Dendritic cell treated with granulocyte-macrophage colony-stimulating factor and Interleukin-4, amounts not matched to agents 40 ng/mL and 50 ng/mL, for 4 days (primary cell): ENCODE results near the gene ZNF385C.

Experiments
- H3K27ac Mint-ChIP-seq: one replicate; pipeline ENCODE4 v1.8.0; 2022; ENCODE audit warnings: mild to moderate bottlenecking, mixed read lengths
- H3K27me3 Mint-ChIP-seq: one replicate; pipeline ENCODE4 v1.8.0; 2022; ENCODE audit warnings: mild to moderate bottlenecking, mixed read lengths
- H3K36me3 Mint-ChIP-seq: one replicate; pipeline ENCODE4 v1.8.0; 2022; ENCODE audit warnings: low read depth, mixed read lengths
- H3K4me1 Mint-ChIP-seq: one replicate; pipeline ENCODE4 v1.8.0; 2022; ENCODE audit warnings: low read depth, mixed read lengths
- H3K4me3 Mint-ChIP-seq: one replicate; pipeline ENCODE4 v1.8.0; 2022; ENCODE audit warnings: mild to moderate bottlenecking, moderate library complexity, mixed read lengths
- H3K9me3 Mint-ChIP-seq: one replicate; pipeline ENCODE4 v1.8.0; 2022; ENCODE audit warnings: mixed read lengths
- intact Hi-C: fragments of 100-400 bp; cut with micrococcal nuclease; formaldehyde crosslinking; loops from one replicate; pipeline ENCODE4 v1.15.0; 2022

ZNF385C gene

DNA sequence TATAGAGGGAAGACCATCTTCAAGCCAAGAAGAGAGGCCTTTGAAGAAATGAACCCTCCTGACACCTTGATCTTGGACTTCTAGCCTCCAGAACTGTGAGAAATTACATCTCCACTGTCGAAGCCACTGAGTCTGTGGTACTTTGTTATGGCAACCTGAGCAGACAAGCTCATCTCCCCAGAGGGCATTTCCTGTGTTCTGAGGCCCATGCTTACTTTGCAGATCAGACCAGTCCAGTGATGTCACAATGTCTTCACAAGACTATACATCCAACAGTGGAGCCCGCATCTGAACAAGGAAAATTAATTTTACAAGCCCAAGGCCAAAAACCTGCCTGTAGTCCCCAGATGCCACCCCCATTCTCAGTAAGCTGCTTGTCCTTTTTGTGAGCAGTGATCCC, 33.1 kb downstream of the ZNF385C start:
- Mint-ChIP-seq H3K9me3 (no peaks in the 10 kb centered on the region), H3K36me3 (no peaks in the 10 kb centered on the region), H3K4me3 (no peak overlapping the region), H3K27ac (peak overlapping the region; percentile 96), H3K4me1 (peaks cover 30% of the 10 kb centered on the region), H3K27me3 (peaks cover 10% of the 10 kb centered on the region)
- intact Hi-C loops, result loop anchor here (5.0 kb wide), 1 partner anchor 52 kb away; no protein-coding TSS in a partner anchor

DNA sequence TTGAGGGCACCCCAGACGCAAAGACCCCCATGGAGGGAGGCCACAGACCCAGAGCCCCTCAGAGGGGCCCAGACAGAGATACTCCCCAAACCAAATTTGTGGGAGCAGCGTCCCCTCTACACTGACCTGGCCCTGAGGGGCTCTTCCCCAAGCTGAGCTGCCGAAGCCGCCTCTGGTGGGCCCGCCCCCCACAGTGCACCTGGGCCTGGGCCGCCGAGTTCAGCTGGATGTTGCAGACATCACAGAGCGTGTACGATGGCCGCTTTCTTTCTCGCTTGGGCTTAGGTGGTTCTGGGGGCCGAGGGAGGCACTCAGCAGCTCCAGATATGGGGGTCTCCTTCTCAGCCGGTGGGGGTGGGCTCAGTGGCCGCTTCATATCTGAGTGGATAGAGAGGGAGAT, 35.6 kb downstream of the ZNF385C start:
- Mint-ChIP-seq H3K4me3 (no peak overlapping the region), H3K4me1 (peaks cover 36% of the 10 kb centered on the region), H3K36me3 (no peaks in the 10 kb centered on the region), H3K9me3 (no peaks in the 10 kb centered on the region), H3K27me3 (peaks cover 1% of the 10 kb centered on the region), H3K27ac (peak overlapping the region; percentile 96)
- intact Hi-C loops, result no loop called here

DNA sequence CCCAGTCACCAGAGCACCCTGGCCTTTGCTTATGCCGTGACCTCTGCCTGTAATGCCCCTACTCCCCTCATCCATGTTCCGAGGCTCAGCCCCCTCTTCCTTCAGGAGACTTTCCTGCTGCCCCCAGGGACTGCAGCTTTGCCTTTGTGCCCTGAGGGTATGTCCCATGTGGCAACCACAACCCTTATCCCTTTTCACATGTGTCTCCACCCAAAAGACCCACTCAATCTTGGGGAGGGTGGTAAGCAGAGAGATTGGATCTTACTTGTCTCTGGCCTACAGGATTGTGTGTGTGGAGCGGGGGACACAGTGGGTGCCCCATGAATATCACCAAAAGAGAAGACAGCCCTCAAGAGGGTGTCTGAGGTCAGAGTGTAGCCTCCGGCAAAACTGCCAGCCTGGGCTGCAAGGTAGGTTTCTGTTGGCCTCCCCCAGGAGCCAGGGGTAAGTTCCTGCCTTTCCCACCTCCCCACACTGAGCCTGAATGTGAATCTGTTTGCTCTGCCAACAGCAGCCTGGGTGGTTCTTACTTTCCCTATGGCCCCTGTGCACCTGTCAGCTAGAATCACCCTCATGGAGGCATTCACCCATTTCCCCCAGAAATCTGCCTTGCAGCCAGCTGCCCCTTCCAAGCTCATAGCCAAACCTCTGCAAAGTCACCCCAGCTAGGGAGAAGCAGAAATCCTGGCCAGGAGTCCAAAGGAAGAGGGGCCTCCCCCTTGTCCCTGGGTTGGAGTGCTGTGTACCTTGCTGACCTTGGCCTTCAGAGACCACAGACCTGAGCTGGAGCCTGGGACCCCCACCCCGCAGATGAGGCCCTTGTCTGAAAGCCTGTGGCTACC, 36.4 kb downstream of the ZNF385C start:
- Mint-ChIP-seq H3K27ac (peak overlapping the region; percentile 96), H3K27me3 (no peaks in the 10 kb centered on the region), H3K4me1 (peaks cover 36% of the 10 kb centered on the region), H3K4me3 (no peak overlapping the region), H3K36me3 (no peaks in the 10 kb centered on the region), H3K9me3 (no peaks in the 10 kb centered on the region)
- intact Hi-C loops, result no loop called here

DNA sequence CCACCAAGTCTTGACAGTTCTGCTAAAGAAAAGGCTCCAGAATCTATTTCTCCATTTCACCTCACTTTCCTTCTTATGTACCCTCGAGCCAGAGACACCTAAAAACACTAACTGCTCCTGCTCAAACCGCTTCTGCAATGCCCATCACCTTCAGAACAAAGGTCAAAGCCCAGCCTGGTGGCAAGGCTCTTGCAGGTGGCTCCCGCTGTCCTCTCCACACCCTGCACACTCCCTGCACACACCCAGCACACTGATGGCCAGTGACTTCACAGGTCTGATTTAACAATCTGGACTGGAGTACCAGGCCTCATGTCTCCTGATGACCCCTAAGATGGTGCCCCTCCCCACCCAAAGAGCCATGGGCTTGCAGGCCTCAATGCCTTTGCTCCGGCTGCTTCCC, 38.0 kb downstream of the ZNF385C start:
- intact Hi-C loops, result no loop called here
- Mint-ChIP-seq H3K27ac (no peak overlapping the region), H3K27me3 (peaks cover 3% of the 10 kb centered on the region), H3K36me3 (no peaks in the 10 kb centered on the region), H3K4me1 (peaks cover 36% of the 10 kb centered on the region), H3K4me3 (no peak overlapping the region), H3K9me3 (no peaks in the 10 kb centered on the region)

DNA sequence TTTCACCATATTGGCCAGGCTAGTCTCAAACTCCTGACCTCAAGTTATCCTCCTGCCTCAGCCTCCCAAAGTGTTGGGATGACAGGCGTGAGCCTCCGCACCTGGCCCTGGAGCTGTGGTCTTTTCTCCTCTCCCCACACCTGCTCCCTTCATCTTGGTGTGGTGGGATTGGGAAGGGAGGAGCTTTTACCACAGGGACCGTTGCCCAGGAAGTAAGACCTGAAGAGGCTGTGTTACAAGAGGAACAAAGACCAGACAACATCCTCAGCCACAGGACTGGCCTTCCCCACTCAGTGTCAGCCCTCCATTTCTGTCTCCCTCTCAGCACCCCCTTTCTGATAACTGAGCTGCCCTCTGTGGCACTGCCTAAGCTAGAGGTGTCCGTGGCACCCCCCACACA, 38.5 kb downstream of the ZNF385C start:
- Mint-ChIP-seq H3K27ac (no peak overlapping the region), H3K36me3 (no peaks in the 10 kb centered on the region), H3K4me1 (peaks cover 36% of the 10 kb centered on the region), H3K27me3 (peaks cover 7% of the 10 kb centered on the region), H3K9me3 (no peaks in the 10 kb centered on the region), H3K4me3 (no peak overlapping the region)
- intact Hi-C loops, result no loop called here

DNA sequence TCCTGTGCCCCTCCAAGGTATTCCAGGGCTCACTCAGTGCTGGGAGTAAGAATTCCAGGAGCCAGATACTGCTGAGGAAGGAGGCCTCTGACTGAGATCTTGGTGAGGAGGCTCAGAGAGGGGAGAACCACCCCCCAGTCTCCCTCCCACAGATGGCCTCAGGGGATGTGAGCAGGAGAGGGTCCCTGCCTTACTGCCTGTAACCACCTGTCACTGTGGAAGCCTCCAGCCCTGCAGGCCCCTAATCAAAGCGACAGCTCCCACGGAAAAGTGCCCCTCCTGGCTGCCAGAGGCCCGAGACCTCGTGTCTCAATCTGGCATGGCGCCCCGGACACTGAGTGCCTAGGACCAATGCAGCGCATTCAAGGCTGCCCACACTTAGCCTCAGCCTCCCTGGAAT, 40.2 kb downstream of the ZNF385C start:
- no peaks in the 10 kb centered on the region for H3K36me3 Mint-ChIP-seq
- no peaks in the 10 kb centered on the region for H3K9me3 Mint-ChIP-seq
- H3K4me3 Mint-ChIP-seq, result no peak overlapping the region
- no peak overlapping the region for H3K27ac Mint-ChIP-seq
- intact Hi-C loops, result no loop called here
- H3K27me3 Mint-ChIP-seq, result peaks cover 21% of the 10 kb centered on the region
- H3K4me1 Mint-ChIP-seq, result peaks cover 23% of the 10 kb centered on the region

DNA sequence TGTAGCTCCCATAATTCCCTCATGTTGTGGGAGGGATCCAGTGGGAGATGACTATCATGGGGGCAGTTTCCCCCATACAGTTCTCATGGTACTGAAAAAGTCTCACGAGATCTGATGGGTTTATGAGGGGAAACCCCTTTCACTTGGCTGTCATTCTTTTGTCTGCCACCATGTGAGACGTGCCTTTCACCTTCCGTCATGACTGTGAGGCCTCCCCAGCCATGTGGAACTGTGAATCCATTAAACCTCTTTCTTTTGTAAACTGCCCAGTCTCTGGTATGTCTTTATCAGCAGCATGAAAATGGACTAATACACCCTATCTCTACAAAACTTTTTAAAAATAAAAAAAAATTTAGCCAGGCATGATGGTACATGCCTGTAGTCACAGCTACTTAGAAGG, 41.6 kb downstream of the ZNF385C start:
- peaks cover 34% of the 10 kb centered on the region for H3K27me3 Mint-ChIP-seq
- H3K27ac Mint-ChIP-seq, result no peak overlapping the region

DNA sequence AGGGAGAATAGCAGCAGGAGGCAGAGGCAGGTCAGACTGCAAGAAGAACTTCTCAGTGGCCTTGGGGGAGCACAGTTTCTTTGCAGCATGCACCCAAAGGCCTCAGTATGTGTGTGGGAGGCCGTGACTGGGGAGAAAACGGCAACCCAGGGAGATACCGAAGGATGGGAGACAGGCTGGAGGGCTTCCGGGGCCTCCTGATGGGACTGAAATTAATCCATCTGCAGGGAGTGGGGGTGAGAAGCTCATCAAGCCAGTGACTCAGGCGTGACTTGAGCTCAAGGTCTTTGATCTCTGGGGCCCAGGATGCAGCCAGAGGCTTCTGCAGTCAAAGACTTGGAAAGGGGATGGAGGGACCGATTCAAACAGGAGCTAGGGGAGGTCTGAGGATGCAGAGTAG, 42.8 kb downstream of the ZNF385C start:
- H3K9me3 Mint-ChIP-seq, result no peaks in the 10 kb centered on the region
- H3K4me1 Mint-ChIP-seq, result peaks cover 16% of the 10 kb centered on the region
- H3K36me3 Mint-ChIP-seq, result no peaks in the 10 kb centered on the region
- H3K27me3 Mint-ChIP-seq, result peaks cover 44% of the 10 kb centered on the region
- intact Hi-C loops, result no loop called here
- no peak overlapping the region for H3K4me3 Mint-ChIP-seq
- no peak overlapping the region for H3K27ac Mint-ChIP-seq

More for the DNA sequence above, 41.6 kb downstream of the ZNF385C start:
- peaks cover 9% of the 10 kb centered on the region for H3K4me1 Mint-ChIP-seq
- intact Hi-C loops, result no loop called here
- H3K36me3 Mint-ChIP-seq, result no peaks in the 10 kb centered on the region
- no peak overlapping the region for H3K4me3 Mint-ChIP-seq
- no peaks in the 10 kb centered on the region for H3K9me3 Mint-ChIP-seq

DNA sequence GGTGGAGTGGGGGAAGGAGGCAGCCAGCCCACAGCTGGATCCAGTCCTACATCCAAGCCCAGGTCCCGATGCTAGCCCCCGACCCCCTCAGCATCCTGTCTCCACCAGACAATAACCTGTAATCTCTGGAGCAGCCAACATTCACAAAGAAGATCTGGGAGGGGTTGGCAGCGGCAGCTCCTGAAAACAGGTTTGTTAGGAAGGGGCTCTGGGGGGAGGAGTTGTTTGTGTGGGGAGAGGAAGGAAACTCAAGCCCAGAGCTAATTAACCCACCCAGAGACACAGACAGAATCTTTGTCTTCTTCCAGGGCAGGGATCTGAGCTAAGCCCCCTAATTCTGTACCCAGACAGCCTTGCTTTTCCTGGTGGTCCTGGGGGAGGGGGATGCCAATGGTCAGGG, 43.2 kb downstream of the ZNF385C start:
- Mint-ChIP-seq H3K4me3 (no peak overlapping the region), H3K27me3 (peaks cover 44% of the 10 kb centered on the region), H3K36me3 (no peaks in the 10 kb centered on the region), H3K27ac (no peak overlapping the region), H3K9me3 (no peaks in the 10 kb centered on the region), H3K4me1 (peaks cover 11% of the 10 kb centered on the region)
- intact Hi-C loops, result no loop called here

DNA sequence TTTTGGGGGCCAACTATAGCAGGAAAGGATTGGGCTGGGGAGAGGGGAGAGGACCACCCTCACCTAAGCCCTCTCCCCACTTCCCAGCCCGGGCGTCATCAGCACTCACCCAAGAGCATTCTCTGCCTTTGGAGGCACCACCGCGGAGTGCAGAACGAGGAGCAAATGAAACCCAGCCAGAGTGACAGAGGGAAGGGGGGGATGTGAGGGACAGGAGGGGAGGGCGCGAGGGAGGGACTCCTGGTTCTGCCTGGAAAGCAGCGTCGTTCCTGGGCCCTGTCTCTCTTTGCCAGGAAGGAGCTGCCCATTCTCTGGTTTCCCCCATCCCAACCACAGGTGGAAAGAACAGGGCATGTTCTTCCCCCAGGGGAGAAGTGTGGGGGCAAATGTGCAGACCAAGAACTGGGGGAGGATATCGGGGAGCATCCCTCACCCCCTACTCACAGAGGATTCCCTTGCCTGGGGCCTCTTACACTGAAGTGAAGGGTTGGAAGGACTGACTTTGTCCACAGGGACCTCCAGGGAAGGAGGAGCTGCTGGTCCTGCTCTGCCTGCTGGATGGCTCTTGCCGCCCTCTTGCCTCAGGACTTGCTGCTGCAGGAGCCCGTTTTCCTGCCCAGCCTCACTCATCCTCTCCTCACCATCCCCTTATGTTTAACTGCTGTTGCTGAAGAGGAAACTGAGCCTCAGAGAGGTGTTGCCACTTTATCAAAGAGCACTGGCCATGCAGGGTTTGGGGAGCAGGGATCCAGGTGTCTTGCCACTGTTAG, 44.4 kb downstream of the ZNF385C start:
- H3K4me3 Mint-ChIP-seq, result no peak overlapping the region
- intact Hi-C loops, result no loop called here
- peaks cover 13% of the 10 kb centered on the region for H3K4me1 Mint-ChIP-seq
- no peak overlapping the region for H3K27ac Mint-ChIP-seq
- peaks cover 49% of the 10 kb centered on the region for H3K27me3 Mint-ChIP-seq
- no peaks in the 10 kb centered on the region for H3K36me3 Mint-ChIP-seq
- no peaks in the 10 kb centered on the region for H3K9me3 Mint-ChIP-seq

DNA sequence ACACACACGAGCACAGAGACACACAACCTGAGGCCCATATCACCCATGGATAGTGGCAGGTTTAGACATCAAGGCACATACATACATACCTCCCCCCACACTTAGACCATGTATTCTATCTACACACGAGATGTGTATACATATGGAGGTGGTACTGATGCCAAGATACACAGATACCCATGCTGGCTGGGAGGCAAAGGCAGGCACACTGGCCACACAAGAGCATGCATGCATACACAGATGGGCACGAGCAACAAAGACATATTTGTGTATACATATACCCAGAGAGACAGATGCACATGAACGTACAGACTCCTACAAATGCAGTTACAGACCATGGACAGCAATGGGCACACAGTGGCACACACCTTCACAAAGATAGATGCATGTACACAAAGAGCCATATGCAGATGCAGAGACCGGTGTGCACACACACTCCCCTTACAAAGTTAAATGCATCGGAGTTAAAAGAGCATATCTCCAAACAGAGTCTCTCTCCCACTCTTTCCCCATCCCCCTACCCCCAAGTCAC, 45.9 kb downstream of the ZNF385C start:
- Mint-ChIP-seq H3K27ac (no peak overlapping the region), H3K4me3 (no peak overlapping the region), H3K4me1 (peaks cover 13% of the 10 kb centered on the region), H3K9me3 (no peaks in the 10 kb centered on the region), H3K27me3 (peaks cover 54% of the 10 kb centered on the region), H3K36me3 (no peaks in the 10 kb centered on the region)
- intact Hi-C loops, result no loop called here

DNA sequence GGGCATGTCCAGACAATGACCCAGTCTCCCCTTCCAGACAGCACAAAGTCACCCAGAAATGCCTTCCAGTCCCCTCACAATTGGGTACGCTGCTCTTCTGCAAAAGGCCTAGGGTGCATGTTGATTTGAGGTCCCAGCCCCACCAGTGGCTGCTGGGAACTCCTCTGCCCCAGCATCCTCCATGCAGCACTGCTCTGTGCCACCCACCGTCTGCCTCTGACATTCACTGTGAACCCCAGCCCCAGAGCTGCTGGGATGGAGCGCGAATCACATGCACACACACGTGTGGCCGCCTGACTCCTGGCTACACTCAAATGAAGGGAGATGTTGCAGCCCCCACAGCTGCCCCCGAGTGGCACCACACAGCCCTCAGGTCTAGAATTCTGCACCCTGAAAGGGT, 46.6 kb downstream of the ZNF385C start:
- Mint-ChIP-seq H3K36me3 (no peaks in the 10 kb centered on the region), H3K9me3 (no peaks in the 10 kb centered on the region), H3K4me1 (peaks cover 13% of the 10 kb centered on the region), H3K4me3 (no peak overlapping the region), H3K27me3 (peaks cover 54% of the 10 kb centered on the region), H3K27ac (no peak overlapping the region)
- intact Hi-C loops, result no loop called here

DNA sequence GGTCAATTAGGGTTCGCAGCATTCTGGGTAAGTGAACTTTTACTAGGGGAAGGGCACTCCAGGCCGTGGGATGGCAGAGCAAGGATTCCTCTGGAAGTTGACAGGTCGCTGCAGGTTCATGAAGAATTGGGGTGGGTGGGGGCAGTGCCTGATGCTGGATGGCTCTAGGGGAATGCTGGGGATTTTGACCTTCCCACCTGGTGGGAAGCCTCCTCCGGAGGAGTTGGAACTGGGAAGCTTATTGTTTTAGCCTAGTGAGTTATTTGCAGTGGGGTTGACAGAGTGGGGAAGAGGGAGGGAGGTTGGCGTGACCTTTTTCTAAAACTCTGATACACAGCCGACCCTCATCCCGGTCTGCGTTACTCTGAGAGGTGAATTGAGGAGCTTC, 47.3 kb downstream of the ZNF385C start:
- intact Hi-C loops, result no loop called here
- H3K4me1 Mint-ChIP-seq, result peaks cover 13% of the 10 kb centered on the region
- peak overlapping the region; percentile 81 for H3K4me3 Mint-ChIP-seq
- H3K9me3 Mint-ChIP-seq, result no peaks in the 10 kb centered on the region
- H3K36me3 Mint-ChIP-seq, result no peaks in the 10 kb centered on the region
- H3K27me3 Mint-ChIP-seq, result peaks cover 54% of the 10 kb centered on the region
- peak overlapping the region; percentile 73 for H3K27ac Mint-ChIP-seq

DNA sequence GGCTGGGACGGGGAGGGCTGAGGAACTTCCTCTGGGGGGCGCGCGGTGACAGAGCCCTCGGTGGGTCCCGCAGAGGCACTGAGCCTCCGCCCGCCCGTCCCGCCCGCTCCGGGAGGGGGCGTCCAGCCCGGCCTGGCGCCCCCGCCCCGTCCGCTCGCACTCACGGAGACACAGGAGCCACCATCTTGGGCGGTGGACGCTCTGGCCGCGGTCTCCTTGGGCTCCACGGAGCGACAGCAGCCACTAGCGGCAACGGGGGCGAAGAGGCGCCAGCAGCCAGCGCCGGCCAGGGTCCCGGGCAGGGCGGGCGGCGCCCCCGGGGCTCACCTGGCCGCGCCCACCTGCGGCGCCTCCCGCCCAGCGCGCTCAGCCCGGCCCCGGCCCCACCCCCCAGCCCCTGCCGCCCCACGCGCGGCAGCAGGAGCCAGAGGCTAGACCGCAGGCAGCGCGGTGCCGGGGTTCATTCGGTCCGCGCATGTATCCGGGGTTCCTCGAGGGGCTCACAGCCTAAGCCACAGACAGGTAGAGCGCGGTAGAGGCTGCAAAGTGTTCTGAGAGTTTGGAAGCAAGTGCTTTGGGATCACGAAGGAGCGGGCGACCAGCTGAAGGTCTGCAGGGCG, 47.8 kb downstream of the ZNF385C start, which contains the start of gene C17orf113:
C17orf113 (minus strand) TSS at position 209 of the 620 bp plus-strand sequence. CDS start 7,225 bp downstream, outside the sequence.
- Mint-ChIP-seq H3K9me3 (no peaks in the 10 kb centered on the region), H3K27me3 (peaks cover 54% of the 10 kb centered on the region), H3K4me1 (peaks cover 13% of the 10 kb centered on the region), H3K27ac (peak within 1 kb of the TSS; percentile 73), H3K36me3 (no peaks in the 10 kb centered on the region), H3K4me3 (peak within 1 kb of the TSS; percentile 81)
- intact Hi-C loops, result no loop called here
